Ascending aorta (tissue), 2 donors: ENCODE data around the gene GSTO2. TPM values are rescaled to one million over a fixed set of nuclear protein-coding genes. Genes with fewer than 3 reads are reported as not detected.

Source experiments
- DNase-seq, 2 donors: peaks; one replicate each; pipeline ENCODE4 v3.0.0-alpha.2; 2019; ENCODE audit warnings: low spot score in 2 of 2
- H3K27ac ChIP-seq, 2 donors: fragments of 200-600 bp; sonication (generic); one replicate each; pipeline ENCODE4 v1.5.1; 2016 to 2017; ENCODE audit warnings: mild to moderate bottlenecking in 1 of 2
- H3K27me3 ChIP-seq: fragments of 200-600 bp; sonication (generic); one replicate; pipeline ENCODE4 v1.5.1; 2017
- H3K36me3 ChIP-seq, 2 donors: fragments of 200-600 bp; sonication (generic); one replicate each; pipeline ENCODE4 v1.5.1; 2016
- H3K4me1 ChIP-seq, 2 donors: fragments of 200-600 bp; sonication (generic); one replicate each; pipeline ENCODE4 v1.5.1; 2016 to 2017; ENCODE audit warnings: mild to moderate bottlenecking in 1 of 2
- H3K4me3 ChIP-seq, 2 donors: fragments of 200-600 bp; sonication (generic); one replicate each; pipeline ENCODE4 v1.5.1; 2016 to 2017; ENCODE audit warnings: mild to moderate bottlenecking in 1 of 2
- H3K9me3 ChIP-seq, 2 donors: fragments of 200-600 bp; sonication (generic); one replicate each; pipeline ENCODE4 v1.5.1; 2016
- CTCF ChIP-seq, 3 experiments: fragments of 200-600 bp in 2 of 3; fragments of 450-650 bp in 1 of 3; sonication (generic) in 2 of 3; IDR thresholded peaks; one replicate each; pipeline ENCODE4 v1.5.1; 2016 to 2019; ENCODE audit warnings: antibody characterized with exemption in 3 of 3, mild to moderate bottlenecking in 1 of 3, moderate library complexity in 1 of 3
- intact Hi-C: fragments of 100-400 bp; cut with DNase I; formaldehyde crosslinking; loops from one replicate; pipeline ENCODE4 v1.15.1; 2023
- total RNA-seq: library from RNA; depleted of rRNA; stranded (reverse); fragments of >200 nt; gene quantifications from one replicate; pipeline ENCODE4 v1.1.0, GENCODE V29; 2016

The GSTO2 gene
- total RNA-seq, result not detected

DNA sequence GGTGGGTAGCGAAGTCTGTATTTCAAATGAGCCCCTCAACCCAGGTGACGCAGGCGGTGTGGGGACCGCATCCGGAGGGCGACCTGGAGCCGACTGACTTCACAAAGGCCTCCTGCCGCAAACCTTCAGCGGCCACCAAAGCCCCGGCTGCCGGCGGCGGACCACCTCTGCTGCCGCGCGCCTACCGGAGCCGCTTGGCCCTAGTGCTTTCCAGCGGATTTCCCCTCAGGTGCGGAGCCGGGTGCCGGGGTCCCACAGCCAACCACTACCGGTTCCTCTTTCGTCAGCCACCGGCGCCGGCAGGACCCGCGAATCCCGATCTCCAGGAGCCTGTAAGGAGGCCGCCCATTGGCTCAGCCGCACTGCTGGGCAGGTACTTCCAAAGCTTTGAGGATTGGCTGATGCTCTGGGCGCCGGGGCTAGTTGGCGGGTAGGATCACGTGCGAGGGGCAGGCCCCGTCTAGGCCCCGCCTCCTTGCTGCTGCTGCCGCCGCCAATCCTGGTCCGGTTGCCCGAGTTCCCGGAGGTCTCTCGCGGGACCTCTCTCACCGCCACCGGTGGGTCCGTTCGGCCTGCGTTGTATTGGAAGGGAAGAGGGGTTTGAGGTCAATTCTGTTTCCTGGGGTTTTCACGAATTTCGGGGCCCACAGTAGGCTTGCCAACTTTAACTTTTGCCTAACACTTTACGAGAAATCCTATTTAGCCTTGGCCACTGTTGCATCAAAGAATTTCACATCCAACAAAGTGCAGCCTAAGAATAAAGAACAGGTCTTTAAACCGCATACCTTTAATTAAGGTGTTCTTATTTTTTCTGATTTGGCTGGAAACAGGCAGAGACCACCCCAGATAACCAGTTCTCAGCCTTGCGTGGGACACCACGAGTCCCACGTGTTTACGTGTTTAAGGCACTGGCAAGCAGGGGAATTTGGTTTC is at the start of gene GSTO2:
Gene GSTO2 (plus strand): TSS at position 472 of the 933 bp plus-strand sequence. CDS start 5,732 bp downstream, outside the sequence.
- intact Hi-C loops, result loop anchor here (1.0 to 2.0 kb wide), 2 partner anchors 36 to 84 kb away; partner anchors contain the start of genes CFAP43 and CFAP58
- peak within 1 kb of the TSS; percentile 97 to 98 for H3K4me3 ChIP-seq
- peak; percentile 99 to 100 for DNase-seq
- H3K4me1 ChIP-seq, result peaks cover 0 to 11% of the 10 kb centered on the region in 2 donors
- H3K27me3 ChIP-seq, result no peaks in the 10 kb centered on the region
- H3K36me3 ChIP-seq, result peaks cover 19 to 28% of the 10 kb centered on the region in 2 donors
- no peak for TF ChIP-seq CTCF (IDR thresholded peaks at IDR 0.05)
- no peaks in the 10 kb centered on the region for H3K9me3 ChIP-seq
- H3K27ac ChIP-seq, result peak within 1 kb of the TSS; percentile 91 to 97

- TF ChIP-seq CTCF (IDR thresholded peaks at IDR 0.05), result no peak
- DNase-seq, result no peak
- intact Hi-C loops, result no loop called here
- Histone ChIP-seq H3K4me3 (no peak overlapping the region), H3K27me3 (no peaks in the 10 kb centered on the region), H3K27ac (no peak overlapping the region), H3K36me3 (no peaks in the 10 kb centered on the region), H3K4me1 (no peaks in the 10 kb centered on the region), H3K9me3 (no peaks in the 10 kb centered on the region)
Measured at GRCh38 chr10:104220522-104220921, 48.5 kb upstream of the GSTO2 start.

GRCh38 chr10:104223304-104223703 is 45.7 kb upstream of the GSTO2 start:
- DNase-seq, result no peak
- H3K9me3 ChIP-seq, result no peaks in the 10 kb centered on the region
- no peak for TF ChIP-seq CTCF (IDR thresholded peaks at IDR 0.05)
- no peaks in the 10 kb centered on the region for H3K4me1 ChIP-seq
- no peaks in the 10 kb centered on the region for H3K27me3 ChIP-seq
- no peak overlapping the region for H3K27ac ChIP-seq
- no peak overlapping the region for H3K4me3 ChIP-seq
- H3K36me3 ChIP-seq, result no peaks in the 10 kb centered on the region
- intact Hi-C loops, result no loop called here

DNA sequence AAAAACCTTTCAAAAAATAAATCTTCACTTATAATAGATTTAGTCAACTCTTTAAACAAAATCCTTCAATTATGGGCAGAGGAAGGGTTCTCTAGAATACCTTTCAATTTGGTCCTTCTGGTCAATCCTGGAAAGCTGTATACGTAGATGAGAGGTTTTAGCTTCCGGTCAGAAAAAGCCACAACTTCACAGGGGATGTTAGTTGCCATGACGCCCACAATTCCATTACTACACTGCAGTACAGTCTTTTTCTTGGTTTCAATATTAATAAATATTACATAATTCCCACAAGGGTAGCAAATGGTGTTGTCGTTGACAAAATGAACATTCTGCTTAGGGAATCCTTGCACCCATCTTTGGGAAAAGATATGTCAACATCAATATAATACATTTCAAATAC is 38.5 kb upstream of the GSTO2 start:
- peaks cover 0 to 7% of the 10 kb centered on the region in 2 donors for H3K4me1 ChIP-seq
- H3K9me3 ChIP-seq, result no peaks in the 10 kb centered on the region
- H3K4me3 ChIP-seq, result no peak overlapping the region
- no peak overlapping the region for H3K27ac ChIP-seq
- no peaks in the 10 kb centered on the region for H3K27me3 ChIP-seq
- H3K36me3 ChIP-seq, result no peaks in the 10 kb centered on the region
- TF ChIP-seq CTCF (IDR thresholded peaks at IDR 0.05), result no peak
- intact Hi-C loops, result no loop called here
- DNase-seq, result no peak

DNA sequence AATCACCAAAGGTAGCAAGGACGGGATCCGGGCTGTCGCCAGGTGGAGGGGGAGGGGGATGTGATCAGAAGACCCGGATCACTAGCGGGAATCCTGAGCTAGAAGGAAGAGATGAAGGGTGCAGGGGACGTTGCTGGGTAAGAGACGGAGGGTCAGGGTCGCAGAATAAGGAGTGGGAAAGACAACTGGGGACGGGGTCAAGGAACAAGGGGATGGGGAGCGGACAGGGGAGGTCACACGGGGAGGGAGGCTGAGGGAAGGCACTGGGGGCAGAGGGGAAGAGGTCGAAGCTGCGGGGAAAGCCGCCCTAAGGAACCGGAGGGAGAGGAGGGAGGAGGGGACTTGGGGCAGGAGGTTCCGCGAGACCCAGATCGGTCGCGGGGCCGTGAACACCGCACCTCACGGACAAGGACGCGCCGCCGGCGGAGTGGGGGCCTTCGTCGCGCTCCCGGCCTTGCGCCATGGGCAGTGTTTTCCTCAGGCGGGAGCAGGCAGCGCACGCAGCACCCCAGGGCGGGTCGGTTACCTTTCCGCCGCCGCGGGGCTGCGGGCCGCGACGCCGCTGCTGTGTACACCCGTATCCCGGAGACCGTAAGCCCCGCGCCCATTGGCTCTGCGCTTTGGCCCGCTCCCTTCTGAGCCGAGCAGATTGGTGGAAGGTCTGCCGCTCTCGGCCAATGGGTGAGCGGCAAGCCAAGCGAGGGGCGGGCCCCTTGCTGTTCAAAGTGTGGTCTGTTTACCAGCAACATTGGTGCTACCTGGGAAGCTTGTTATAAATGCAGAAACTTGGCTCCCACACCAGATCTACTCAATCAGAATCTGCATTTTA is 37.0 kb upstream of the GSTO2 start, which contains the start of gene CFAP43:
Gene CFAP43 (minus strand): TSS at position 581 of the 829 bp plus-strand sequence. CDS start 118 bp downstream, at position 463.
- DNase-seq, result peak; percentile 92 to 99
- Histone ChIP-seq H3K4me1 (peaks cover 0 to 7% of the 10 kb centered on the region in 2 donors), H3K36me3 (no peaks in the 10 kb centered on the region), H3K9me3 (no peaks in the 10 kb centered on the region), H3K27ac (no peak within 1 kb of the TSS), H3K27me3 (no peaks in the 10 kb centered on the region), H3K4me3 (peak within 1 kb of the TSS; percentile 71 to 88)
- intact Hi-C loops, result loop anchor here (1.0 to 2.0 kb wide), 4 partner anchors 23 to 121 kb away; partner anchors contain the start of genes CFAP58 and GSTO2
- TF ChIP-seq CTCF (IDR thresholded peaks at IDR 0.05), result no peak
